Type B pancreatic cell (in vitro differentiated cells): Measurements from ENCODE around the gene PDE8A. TPM values are rescaled to one million over a fixed set of nuclear protein-coding genes. Genes with fewer than 3 reads are reported as not detected.

Experiments used
- DNase-seq: peaks from one replicate; pipeline ENCODE4 v3.0.0; 2021; ENCODE audit warnings: mixed read lengths; ENCODE audit not compliant: unreplicated experiment; ENCODE audit errors: extremely low spot score
- H3K27ac Mint-ChIP-seq: 2 replicates; pipeline ENCODE4 v1.8.0; 2021; ENCODE audit warnings: mild to moderate bottlenecking, mixed read lengths
- H3K27me3 Mint-ChIP-seq: 2 replicates; pipeline ENCODE4 v1.8.0; 2021; ENCODE audit warnings: mixed read lengths
- H3K36me3 Mint-ChIP-seq: 2 replicates; pipeline ENCODE4 v1.8.0; 2021; ENCODE audit warnings: mixed read lengths
- H3K4me1 Mint-ChIP-seq: one replicate; pipeline ENCODE4 v1.8.0; 2021; ENCODE audit warnings: mixed read lengths; ENCODE audit not compliant: unreplicated experiment
- H3K4me3 Mint-ChIP-seq: 2 replicates; pipeline ENCODE4 v1.8.0; 2021; ENCODE audit warnings: mild to moderate bottlenecking, mixed read lengths
- H3K9me3 Mint-ChIP-seq: 2 replicates; pipeline ENCODE4 v1.8.0; 2021; ENCODE audit warnings: mixed read lengths
- CTCF ChIP-seq: fragments of 200-600 bp; sonication (generic); conservative IDR thresholded peaks from 2 replicates; pipeline ENCODE4 v1.5.0; 2021; ENCODE audit warnings: antibody characterized with exemption, mild to moderate bottlenecking
- total RNA-seq: library from RNA; stranded (reverse); gene quantifications from 2 replicates; pipeline ENCODE4 v1.2.1, GENCODE V29; 2021; ENCODE audit warnings: low replicate concordance

PDE8A gene
- total RNA-seq, 1 donor from 2014 or later: 22.8 TPM

GRCh38 chr15:84949043-84949442 lies 32.6 kb upstream of the PDE8A start:
- Mint-ChIP-seq H3K27ac (no peak overlapping the region), H3K4me1 (no peaks in the 10 kb centered on the region), H3K36me3 (no peaks in the 10 kb centered on the region), H3K4me3 (no peak overlapping the region), H3K9me3 (no peaks in the 10 kb centered on the region), H3K27me3 (no peaks in the 10 kb centered on the region)
- TF ChIP-seq CTCF: no peak
- DNase-seq: no peak

- TF ChIP-seq CTCF: no peak
- no peaks in the 10 kb centered on the region for H3K9me3 Mint-ChIP-seq
- no peak overlapping the region for H3K27ac Mint-ChIP-seq
- H3K4me1 Mint-ChIP-seq: no peaks in the 10 kb centered on the region
- no peaks in the 10 kb centered on the region for H3K36me3 Mint-ChIP-seq
- no peak for DNase-seq
- H3K4me3 Mint-ChIP-seq: no peak overlapping the region
- no peaks in the 10 kb centered on the region for H3K27me3 Mint-ChIP-seq
Measured at GRCh38 chr15:84949845-84950569, 31.6 kb upstream of the PDE8A start.

GRCh38 chr15:84950570-84951111 lies 31.0 kb upstream of the PDE8A start:
- H3K27ac Mint-ChIP-seq: no peak overlapping the region
- no peak for DNase-seq
- no peaks in the 10 kb centered on the region for H3K9me3 Mint-ChIP-seq
- TF ChIP-seq CTCF: no peak
- H3K27me3 Mint-ChIP-seq: no peaks in the 10 kb centered on the region
- H3K4me1 Mint-ChIP-seq: no peaks in the 10 kb centered on the region
- H3K36me3 Mint-ChIP-seq: no peaks in the 10 kb centered on the region
- H3K4me3 Mint-ChIP-seq: no peak overlapping the region

- no peak for DNase-seq
- no peak overlapping the region for H3K4me3 Mint-ChIP-seq
- H3K4me1 Mint-ChIP-seq: no peaks in the 10 kb centered on the region
- H3K27me3 Mint-ChIP-seq: no peaks in the 10 kb centered on the region
- H3K27ac Mint-ChIP-seq: no peak overlapping the region
- no peaks in the 10 kb centered on the region for H3K9me3 Mint-ChIP-seq
- no peak for TF ChIP-seq CTCF
- H3K36me3 Mint-ChIP-seq: no peaks in the 10 kb centered on the region
Measured at GRCh38 chr15:84951736-84952135, 29.9 kb upstream of the PDE8A start.

- no peaks in the 10 kb centered on the region for H3K27me3 Mint-ChIP-seq
- H3K36me3 Mint-ChIP-seq: no peaks in the 10 kb centered on the region
- no peaks in the 10 kb centered on the region for H3K9me3 Mint-ChIP-seq
- no peaks in the 10 kb centered on the region for H3K4me1 Mint-ChIP-seq
- DNase-seq: no peak
- H3K27ac Mint-ChIP-seq: no peak overlapping the region
- TF ChIP-seq CTCF: no peak
- H3K4me3 Mint-ChIP-seq: no peak overlapping the region
Measured at GRCh38 chr15:84953136-84953535, 28.5 kb upstream of the PDE8A start.
